HEK293 (cell line): ENCODE data around the gene PEAK3.

Source experiments
- KLF9 ChIP-seq: fragments of 450-650 bp; formaldehyde crosslinking; IDR thresholded peaks from 2 replicates; pipeline ENCODE4 v1.5.1; 2016; ENCODE audit warnings: missing biosample characterization, missing genetic modification characterization, low read depth
- OVOL3 ChIP-seq: fragments of 450-650 bp; formaldehyde crosslinking; IDR thresholded peaks from 2 replicates; pipeline ENCODE4 v1.5.1; 2016; ENCODE audit warnings: missing biosample characterization, missing genetic modification characterization
- SCRT1 ChIP-seq: fragments of 450-650 bp; formaldehyde crosslinking; IDR thresholded peaks from 2 replicates; pipeline ENCODE4 v1.5.1; 2016; ENCODE audit warnings: missing biosample characterization, missing genetic modification characterization, borderline replicate concordance
- SP3 ChIP-seq: fragments of 450-650 bp; formaldehyde crosslinking; IDR thresholded peaks from 2 replicates; pipeline ENCODE4 v1.5.1; 2016; ENCODE audit warnings: missing biosample characterization, missing genetic modification characterization
- ZBTB49 ChIP-seq: fragments of 450-650 bp; formaldehyde crosslinking; IDR thresholded peaks from 2 replicates; pipeline ENCODE4 v1.5.1; 2016; ENCODE audit warnings: missing biosample characterization, missing genetic modification characterization, low read depth
- ZFP3 ChIP-seq: fragments of 450-650 bp; formaldehyde crosslinking; IDR thresholded peaks from 2 replicates; pipeline ENCODE4 v1.5.1; 2016; ENCODE audit warnings: low read depth, missing biosample characterization, missing genetic modification characterization
- ZFP41 ChIP-seq: fragments of 450-650 bp; formaldehyde crosslinking; IDR thresholded peaks from 2 replicates; pipeline ENCODE4 v1.5.1; 2016; ENCODE audit warnings: missing biosample characterization, missing genetic modification characterization, borderline replicate concordance
- ZIC2 ChIP-seq: fragments of 450-650 bp; formaldehyde crosslinking; IDR thresholded peaks from 2 replicates; pipeline ENCODE4 v1.5.1; 2016; ENCODE audit warnings: missing biosample characterization, missing genetic modification characterization
- ZNF148 ChIP-seq: fragments of 450-650 bp; formaldehyde crosslinking; IDR thresholded peaks from 2 replicates; pipeline ENCODE4 v1.5.0; 2017; ENCODE audit warnings: missing biosample characterization, missing genetic modification characterization, borderline replicate concordance
- ZNF202 ChIP-seq: fragments of 450-650 bp; formaldehyde crosslinking; IDR thresholded peaks from 2 replicates; pipeline ENCODE4 v1.5.1; 2016; ENCODE audit warnings: missing biosample characterization, missing genetic modification characterization, borderline replicate concordance
- ZNF280C ChIP-seq: fragments of 450-650 bp; formaldehyde crosslinking; IDR thresholded peaks from 2 replicates; pipeline ENCODE4 v1.5.1; 2016; ENCODE audit warnings: missing biosample characterization, missing genetic modification characterization
- ZNF501 ChIP-seq: fragments of 450-650 bp; formaldehyde crosslinking; IDR thresholded peaks from 2 replicates; pipeline ENCODE4 v1.5.1; 2016; ENCODE audit warnings: missing biosample characterization, missing genetic modification characterization
- ZNF660 ChIP-seq: fragments of 450-650 bp; IDR thresholded peaks from 2 replicates; pipeline ENCODE4 v1.5.1; 2018; ENCODE audit warnings: missing biosample characterization, mild to moderate bottlenecking, missing genetic modification characterization
- ZNF677 ChIP-seq: fragments of 450-650 bp; IDR thresholded peaks from 2 replicates; pipeline ENCODE4 v1.5.0; 2018; ENCODE audit warnings: missing biosample characterization, mild to moderate bottlenecking, missing genetic modification characterization, moderate library complexity
- ZSCAN30 ChIP-seq: fragments of 450-650 bp; IDR thresholded peaks from 2 replicates; pipeline ENCODE4 v1.5.1; 2018; ENCODE audit warnings: missing biosample characterization, mild to moderate bottlenecking, missing genetic modification characterization, moderate library complexity
- TF ChIP-seq, protein P1 (sequence below): fragments of 450-650 bp; formaldehyde crosslinking; IDR thresholded peaks from 2 replicates; pipeline ENCODE4 v1.5.1; 2016; ENCODE audit warnings: missing biosample characterization, missing genetic modification characterization
- TF ChIP-seq, protein P2 (sequence below): fragments of 450-650 bp; formaldehyde crosslinking; IDR thresholded peaks from 2 replicates; pipeline ENCODE4 v1.5.1; 2016; ENCODE audit warnings: missing biosample characterization, missing genetic modification characterization
- TF ChIP-seq, protein P3 (sequence below): fragments of 450-650 bp; formaldehyde crosslinking; IDR thresholded peaks from 2 replicates; pipeline ENCODE4 v1.5.1; 2016; ENCODE audit warnings: missing biosample characterization, missing genetic modification characterization

The PEAK3 gene

DNA sequence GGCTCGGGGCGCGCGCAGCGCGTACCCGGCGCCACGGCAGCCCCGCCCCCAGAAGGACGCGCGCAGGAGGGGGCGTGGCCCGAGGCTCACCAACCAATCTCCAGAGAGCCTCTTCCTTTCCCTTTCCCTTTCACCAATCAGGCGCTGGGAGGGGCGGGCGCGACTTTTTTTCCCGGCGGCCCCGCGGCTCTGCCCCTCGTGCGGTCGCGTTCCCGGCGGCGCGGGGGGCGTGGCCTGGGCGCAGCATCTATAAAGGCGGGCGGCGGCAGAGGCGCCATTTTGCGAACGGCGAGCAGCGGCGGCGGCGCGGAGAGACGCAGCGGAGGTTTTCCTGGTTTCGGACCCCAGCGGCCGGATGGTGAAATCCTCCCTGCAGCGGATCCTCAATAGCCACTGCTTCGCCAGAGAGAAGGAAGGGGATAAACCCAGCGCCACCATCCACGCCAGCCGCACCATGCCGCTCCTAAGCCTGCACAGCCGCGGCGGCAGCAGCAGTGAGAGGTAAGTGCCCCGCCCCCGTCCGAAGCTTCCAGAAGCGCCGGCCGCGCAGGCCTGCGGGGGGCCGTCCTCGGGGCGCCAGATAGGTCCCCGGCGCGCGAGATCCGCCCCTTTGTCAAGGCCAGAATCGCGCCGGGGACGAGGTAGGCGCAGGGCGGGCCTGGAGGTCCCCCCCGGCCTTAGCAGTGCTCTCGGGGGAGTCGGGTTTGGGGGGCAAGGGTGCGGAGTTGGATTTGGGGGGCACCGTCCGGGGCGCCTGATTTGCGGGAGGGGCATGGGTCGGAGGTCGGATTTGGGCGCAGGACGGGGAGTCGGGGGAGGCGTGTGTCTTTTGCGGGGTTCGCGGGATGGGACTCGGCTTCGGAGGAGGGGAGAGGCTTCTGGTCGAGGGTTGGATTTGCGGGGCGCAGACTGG, 12.5 kb downstream of the PEAK3 start (continued):
- no peak for TF ChIP-seq ZBTB49
- no peak for TF ChIP-seq OVOL3
- TF ChIP-seq ZSCAN30 (tag by site-specific recombination): peak; percentile 54; the same call in 1 of the 2 replicates
- no peak for TF ChIP-seq SCRT1 (tag by site-specific recombination)
- TF ChIP-seq, protein P1, sequence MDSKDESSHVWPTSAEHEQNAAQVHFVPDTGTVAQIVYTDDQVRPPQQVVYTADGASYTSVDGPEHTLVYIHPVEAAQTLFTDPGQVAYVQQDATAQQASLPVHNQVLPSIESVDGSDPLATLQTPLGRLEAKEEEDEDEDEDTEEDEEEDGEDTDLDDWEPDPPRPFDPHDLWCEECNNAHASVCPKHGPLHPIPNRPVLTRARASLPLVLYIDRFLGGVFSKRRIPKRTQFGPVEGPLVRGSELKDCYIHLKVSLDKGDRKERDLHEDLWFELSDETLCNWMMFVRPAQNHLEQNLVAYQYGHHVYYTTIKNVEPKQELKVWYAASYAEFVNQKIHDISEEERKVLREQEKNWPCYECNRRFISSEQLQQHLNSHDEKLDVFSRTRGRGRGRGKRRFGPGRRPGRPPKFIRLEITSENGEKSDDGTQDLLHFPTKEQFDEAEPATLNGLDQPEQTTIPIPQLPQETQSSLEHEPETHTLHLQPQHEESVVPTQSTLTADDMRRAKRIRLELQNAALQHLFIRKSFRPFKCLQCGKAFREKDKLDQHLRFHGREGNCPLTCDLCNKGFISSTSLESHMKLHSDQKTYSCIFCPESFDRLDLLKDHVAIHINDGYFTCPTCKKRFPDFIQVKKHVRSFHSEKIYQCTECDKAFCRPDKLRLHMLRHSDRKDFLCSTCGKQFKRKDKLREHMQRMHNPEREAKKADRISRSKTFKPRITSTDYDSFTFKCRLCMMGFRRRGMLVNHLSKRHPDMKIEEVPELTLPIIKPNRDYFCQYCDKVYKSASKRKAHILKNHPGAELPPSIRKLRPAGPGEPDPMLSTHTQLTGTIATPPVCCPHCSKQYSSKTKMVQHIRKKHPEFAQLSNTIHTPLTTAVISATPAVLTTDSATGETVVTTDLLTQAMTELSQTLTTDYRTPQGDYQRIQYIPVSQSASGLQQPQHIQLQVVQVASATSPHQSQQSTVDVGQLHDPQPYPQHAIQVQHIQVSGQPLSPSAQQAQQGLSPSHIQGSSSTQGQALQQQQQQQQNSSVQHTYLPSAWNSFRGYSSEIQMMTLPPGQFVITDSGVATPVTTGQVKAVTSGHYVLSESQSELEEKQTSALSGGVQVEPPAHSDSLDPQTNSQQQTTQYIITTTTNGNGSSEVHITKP (tag by site-specific recombination): no peak
- TF ChIP-seq ZFP41 (tag by site-specific recombination): no peak
- peak; percentile 73 for TF ChIP-seq ZNF660 (tag by site-specific recombination)
- TF ChIP-seq ZNF501 (tag by site-specific recombination): peak; percentile 62
- TF ChIP-seq ZNF280C (tag by site-specific recombination): no peak
- TF ChIP-seq ZFP3: no peak
- peak; percentile 92 for TF ChIP-seq KLF9
- TF ChIP-seq, protein P2, sequence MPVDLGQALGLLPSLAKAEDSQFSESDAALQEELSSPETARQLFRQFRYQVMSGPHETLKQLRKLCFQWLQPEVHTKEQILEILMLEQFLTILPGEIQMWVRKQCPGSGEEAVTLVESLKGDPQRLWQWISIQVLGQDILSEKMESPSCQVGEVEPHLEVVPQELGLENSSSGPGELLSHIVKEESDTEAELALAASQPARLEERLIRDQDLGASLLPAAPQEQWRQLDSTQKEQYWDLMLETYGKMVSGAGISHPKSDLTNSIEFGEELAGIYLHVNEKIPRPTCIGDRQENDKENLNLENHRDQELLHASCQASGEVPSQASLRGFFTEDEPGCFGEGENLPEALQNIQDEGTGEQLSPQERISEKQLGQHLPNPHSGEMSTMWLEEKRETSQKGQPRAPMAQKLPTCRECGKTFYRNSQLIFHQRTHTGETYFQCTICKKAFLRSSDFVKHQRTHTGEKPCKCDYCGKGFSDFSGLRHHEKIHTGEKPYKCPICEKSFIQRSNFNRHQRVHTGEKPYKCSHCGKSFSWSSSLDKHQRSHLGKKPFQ (tag by site-specific recombination): no peak
- peak; percentile 60; the same call in 1 of the 2 replicates for TF ChIP-seq ZNF148 (tag by site-specific recombination)
- peak; percentile 93 for TF ChIP-seq SP3 (tag by site-specific recombination)
- peak; percentile 45; the same call in 1 of the 2 replicates for TF ChIP-seq ZNF677
- TF ChIP-seq ZIC2 (tag by site-specific recombination): peak; percentile 33; the same call in 1 of the 2 replicates
- TF ChIP-seq ZNF202 (tag by site-specific recombination): 0 out of 2 replicates have a peak, but pooled peaks have one; percentile 4
- TF ChIP-seq, protein P3, sequence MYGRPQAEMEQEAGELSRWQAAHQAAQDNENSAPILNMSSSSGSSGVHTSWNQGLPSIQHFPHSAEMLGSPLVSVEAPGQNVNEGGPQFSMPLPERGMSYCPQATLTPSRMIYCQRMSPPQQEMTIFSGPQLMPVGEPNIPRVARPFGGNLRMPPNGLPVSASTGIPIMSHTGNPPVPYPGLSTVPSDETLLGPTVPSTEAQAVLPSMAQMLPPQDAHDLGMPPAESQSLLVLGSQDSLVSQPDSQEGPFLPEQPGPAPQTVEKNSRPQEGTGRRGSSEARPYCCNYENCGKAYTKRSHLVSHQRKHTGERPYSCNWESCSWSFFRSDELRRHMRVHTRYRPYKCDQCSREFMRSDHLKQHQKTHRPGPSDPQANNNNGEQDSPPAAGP (tag by site-specific recombination): peak; percentile 34; the same call in 1 of the 2 replicates
